Measurements from ENCODE around the gene MRPL55.

MRPL55 gene

GRCh38 chr1:228122921-228123441 is 13.9 kb upstream of the MRPL55 start:
- TF ChIP-seq CTCF (IDR thresholded peaks at IDR 0.05; ENCODE audit: control insufficient read depth, insufficient read depth, low read depth, low read length, missing control alignments), result no peak
- no peak overlapping the region for H3K4me3 ChIP-seq (ENCODE audit: control insufficient read depth, low read depth, low read length)
- no peak for DNase-seq (ENCODE audit: low read depth)

- DNase-seq (ENCODE audit: low read depth), result peak; percentile 18
- no peak for TF ChIP-seq CTCF (IDR thresholded peaks at IDR 0.05; ENCODE audit: control insufficient read depth, insufficient read depth, low read depth, low read length, missing control alignments)
- H3K4me3 ChIP-seq (ENCODE audit: control insufficient read depth, low read depth, low read length), result no peak overlapping the region
Measured at GRCh38 chr1:228120857-228121489, 11.9 kb upstream of the MRPL55 start.

GRCh38 chr1:228120351-228120750 is 11.3 kb upstream of the MRPL55 start:
- DNase-seq (ENCODE audit: low read depth), result no peak
- no peak overlapping the region for H3K4me3 ChIP-seq (ENCODE audit: control insufficient read depth, low read depth, low read length)
- TF ChIP-seq CTCF (IDR thresholded peaks at IDR 0.05; ENCODE audit: control insufficient read depth, insufficient read depth, low read depth, low read length, missing control alignments), result no peak

- DNase-seq (ENCODE audit: low read depth), result no peak
- TF ChIP-seq CTCF (IDR thresholded peaks at IDR 0.05; ENCODE audit: control insufficient read depth, insufficient read depth, low read depth, low read length, missing control alignments), result no peak
- H3K4me3 ChIP-seq (ENCODE audit: control insufficient read depth, low read depth, low read length), result no peak overlapping the region
Measured at GRCh38 chr1:228118040-228118439, 8.9 kb upstream of the MRPL55 start.

GRCh38 chr1:228117335-228117734 is 8.2 kb upstream of the MRPL55 start:
- H3K4me3 ChIP-seq (ENCODE audit: control insufficient read depth, low read depth, low read length), result no peak overlapping the region
- no peak for DNase-seq (ENCODE audit: low read depth)
- TF ChIP-seq CTCF (IDR thresholded peaks at IDR 0.05; ENCODE audit: control insufficient read depth, insufficient read depth, low read depth, low read length, missing control alignments), result no peak

- TF ChIP-seq CTCF (IDR thresholded peaks at IDR 0.05; ENCODE audit: control insufficient read depth, insufficient read depth, low read depth, low read length, missing control alignments), result no peak
- no peak for DNase-seq (ENCODE audit: low read depth)
- H3K4me3 ChIP-seq (ENCODE audit: control insufficient read depth, low read depth, low read length), result no peak overlapping the region
Measured at GRCh38 chr1:228114827-228115226, 5.7 kb upstream of the MRPL55 start.
